CD4-positive, alpha-beta T cell treated with Interleukin-1 beta for 1 hour (primary cell): Measurements from ENCODE around the gene BCL2.

Source experiments
- DNase-seq, 2 donors: peaks; one replicate each; pipeline ENCODE4 v3.0.0-alpha.2; 2020 to 2022

The BCL2 gene

DNA sequence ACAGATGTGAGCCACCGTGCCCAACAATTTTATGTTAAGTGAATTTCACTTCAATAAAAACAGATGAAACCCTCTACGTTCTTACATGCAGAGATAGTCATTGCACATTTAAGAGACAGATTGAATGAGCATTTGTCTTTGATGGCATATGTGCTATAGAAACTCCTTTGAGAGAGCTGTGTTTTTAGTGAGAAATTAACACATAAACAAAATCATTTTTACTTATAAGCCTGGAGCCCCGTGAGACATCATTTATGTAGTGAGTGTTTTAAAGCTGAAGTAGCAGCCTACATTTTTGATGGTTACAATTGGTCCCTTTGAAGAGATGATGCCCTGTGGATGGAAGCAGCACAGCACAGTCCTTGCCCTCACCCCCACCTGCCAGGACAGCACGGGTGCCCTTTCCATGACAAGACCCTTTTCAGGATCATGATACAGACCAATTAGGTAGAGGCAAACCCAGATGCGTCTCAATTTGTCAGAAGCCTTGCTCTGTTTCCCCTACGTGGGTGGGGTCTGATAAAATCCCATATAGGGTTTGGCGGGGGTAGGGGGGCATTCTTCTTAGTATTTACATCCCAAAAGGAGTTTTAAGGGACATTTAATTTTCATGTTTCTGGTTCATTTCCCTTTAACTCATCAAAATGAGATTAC lies 237.1 kb downstream of the BCL2 start:
- no peak for DNase-seq

DNA sequence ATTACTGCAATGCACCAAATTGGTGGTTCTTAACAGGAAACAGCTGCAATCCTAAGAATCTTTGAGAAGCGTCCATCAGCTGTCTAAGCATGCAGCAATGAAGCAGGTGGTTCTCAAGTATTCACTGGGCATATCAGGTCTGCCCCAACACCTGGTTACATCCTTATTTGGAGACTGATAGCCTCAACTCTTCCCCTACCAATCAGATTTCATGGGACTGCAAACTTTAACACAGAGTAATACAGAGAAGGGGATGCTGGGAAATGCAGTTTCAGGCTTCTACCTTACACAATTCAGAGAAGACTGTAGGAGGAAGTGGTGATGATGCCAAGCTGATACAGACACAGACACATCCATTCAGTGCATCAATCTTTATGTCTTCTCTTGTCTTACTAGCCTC lies 240.5 kb downstream of the BCL2 start:
- no peak for DNase-seq

DNA sequence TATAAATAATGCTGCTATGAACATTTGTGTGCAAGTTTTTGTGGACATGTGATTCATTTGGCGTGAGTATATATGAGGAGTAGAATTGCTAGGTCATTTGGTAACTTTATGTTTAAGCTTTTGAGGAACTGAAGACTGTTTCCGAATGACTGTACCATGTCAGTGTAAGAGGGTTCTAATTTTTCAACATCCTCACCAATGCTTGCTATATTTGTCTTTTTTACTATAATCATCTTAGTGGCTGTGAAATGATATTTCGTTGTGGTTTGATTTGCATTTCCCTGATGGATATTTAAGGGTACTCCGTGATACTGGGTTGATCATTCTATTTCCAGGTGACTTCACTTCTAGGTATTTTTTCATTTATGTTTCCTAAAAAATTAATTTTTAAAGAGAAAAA lies 241.1 kb downstream of the BCL2 start:
- DNase-seq: no peak

DNA sequence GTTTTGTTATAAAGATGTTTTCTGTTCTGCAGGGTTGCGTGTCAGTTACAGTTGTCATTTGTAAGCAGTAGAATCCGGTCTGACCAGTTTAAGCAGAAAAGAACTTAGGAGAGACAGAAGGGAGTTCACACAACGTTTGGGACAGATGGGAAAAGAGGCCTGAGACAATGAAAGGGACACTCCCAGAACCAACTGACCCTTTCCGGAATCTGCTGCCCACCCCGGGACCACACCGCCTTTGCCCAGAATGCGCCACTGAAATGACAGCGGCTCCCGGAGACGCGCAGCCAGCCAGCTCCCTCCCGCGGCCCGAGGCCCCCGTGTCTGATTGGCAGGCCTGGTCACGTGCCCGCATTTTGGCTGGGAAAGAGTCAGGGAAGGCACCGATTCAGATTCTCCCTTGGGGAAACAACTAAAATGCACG lies 244.6 kb downstream of the BCL2 start:
- DNase-seq: peak; percentile 42 to 56

DNA sequence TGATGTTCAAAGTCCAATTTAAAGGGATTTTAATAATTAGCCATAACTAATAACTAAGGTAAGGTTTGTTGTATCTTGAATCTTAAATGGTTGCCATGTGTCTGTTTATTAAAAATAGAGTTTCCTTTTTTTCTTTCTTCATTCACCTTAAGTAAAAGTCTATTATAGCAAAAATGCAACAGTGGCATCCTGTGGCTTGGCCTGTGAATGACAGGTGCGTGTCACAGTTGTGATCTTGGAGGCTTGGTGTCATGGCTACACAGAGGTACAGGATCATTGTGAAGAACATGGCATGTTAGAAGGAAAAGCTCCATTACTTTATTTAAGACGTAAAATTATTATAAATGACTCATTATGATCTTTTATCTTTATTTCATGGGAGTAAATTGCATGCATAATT lies 246.1 kb downstream of the BCL2 start:
- peak; percentile 25 to 27 for DNase-seq
